Myocyte (in vitro differentiated cells): ENCODE results near the gene IGF1R. TPM values are rescaled to one million over a fixed set of nuclear protein-coding genes. Genes with fewer than 3 reads are reported as not detected.

Source experiments
- DNase-seq: peaks from one replicate; pipeline ENCODE4 v3.0.0-alpha.2; 2012; ENCODE audit warnings: low read depth
- total RNA-seq: library from RNA; depleted of rRNA; stranded (reverse); fragments of >200 nt; gene quantifications from 2 replicates; pipeline ENCODE4 v1.2.3, GENCODE V29; 2014

Gene IGF1R
- total RNA-seq, 1 donor from 2014 or later: 21.2 TPM

DNA sequence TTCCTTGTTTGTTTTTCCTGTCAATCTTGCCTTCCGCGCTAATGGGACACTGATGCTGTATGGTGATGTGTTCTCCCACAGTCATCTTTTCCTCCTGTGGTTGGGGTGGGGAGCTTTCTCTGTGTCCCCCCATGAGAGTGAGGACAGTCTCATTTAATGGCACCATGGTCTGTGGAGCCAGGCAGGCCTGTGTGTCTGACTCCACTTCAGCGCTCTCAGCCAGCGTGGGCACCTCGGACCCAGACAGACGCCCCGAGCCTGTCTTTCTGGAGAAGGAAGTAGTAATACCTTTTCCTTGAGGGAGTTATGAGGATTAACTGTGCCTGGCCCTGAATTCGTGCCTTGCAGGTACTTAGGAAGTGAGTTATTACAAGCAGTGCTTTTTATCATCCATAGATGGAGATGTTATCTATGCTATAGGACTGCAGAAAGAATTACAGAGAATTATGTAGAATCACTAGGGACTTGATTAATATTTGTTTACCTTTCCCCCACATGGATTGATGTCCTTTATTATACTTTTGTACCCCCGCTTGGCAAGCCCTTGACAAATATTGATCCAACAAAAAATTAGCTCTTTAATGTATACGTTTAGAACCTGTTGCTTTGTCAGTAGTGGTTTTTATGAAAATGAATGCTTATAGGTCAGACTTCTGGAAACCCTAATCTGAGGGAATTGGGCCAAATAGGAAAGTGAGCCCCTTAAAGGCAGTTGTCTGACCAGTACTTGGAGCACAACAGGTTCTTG is 206.9 kb downstream of the IGF1R start:
- DNase-seq: no peak

DNA sequence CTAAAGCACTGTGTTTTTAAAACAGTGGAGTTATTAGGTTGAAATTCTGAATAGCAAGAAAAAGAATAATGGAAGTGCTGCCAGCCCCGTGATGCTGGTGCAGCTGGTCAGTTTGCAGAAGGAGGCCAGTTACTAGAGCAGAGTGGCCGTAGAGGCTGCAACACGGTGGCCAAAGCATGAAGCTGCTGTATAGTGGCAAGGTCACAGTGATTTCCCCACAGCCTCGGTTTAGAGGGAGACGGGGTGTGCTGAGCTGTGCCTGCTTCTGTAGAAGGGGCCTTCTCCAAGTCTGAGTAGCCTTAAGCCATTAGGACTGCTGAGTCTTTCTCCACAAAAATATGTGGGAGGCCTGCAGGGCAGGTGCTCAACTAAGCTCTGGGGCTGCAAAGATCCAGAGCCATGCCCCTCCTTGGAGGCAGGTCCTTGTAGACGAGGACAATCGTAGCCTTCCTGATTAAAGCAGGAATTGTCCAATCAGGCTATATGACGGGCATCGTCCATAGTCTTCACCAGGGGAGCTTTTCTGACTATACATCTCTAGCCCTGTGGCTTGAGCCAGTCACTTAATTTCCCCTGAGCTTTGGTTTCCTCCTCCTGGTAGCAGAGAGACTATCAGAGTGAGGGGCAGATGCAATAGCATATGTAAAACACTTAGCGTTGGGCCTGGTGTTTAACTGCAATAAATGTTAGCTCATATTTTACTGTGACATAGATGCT is 207.6 kb downstream of the IGF1R start:
- peak; percentile 26 for DNase-seq

DNA sequence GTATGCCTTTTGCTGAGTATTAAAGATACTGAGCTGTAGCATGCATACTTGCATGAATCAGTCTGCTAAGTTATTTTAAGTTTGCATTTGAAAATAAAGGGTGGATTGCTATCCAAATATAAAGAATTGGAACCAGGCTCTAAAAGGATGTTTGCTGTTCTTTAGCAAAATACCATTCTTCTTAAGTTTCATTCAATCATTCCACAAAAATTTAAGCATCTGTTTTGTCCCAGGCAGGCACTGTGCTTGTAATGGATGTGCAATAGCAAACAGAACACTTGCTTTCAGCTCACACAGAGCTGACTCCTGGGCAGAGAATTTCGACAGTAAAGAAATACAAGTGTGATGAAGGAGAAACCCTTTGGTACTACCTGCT is 208.2 kb downstream of the IGF1R start:
- peak; percentile 65 for DNase-seq

DNA sequence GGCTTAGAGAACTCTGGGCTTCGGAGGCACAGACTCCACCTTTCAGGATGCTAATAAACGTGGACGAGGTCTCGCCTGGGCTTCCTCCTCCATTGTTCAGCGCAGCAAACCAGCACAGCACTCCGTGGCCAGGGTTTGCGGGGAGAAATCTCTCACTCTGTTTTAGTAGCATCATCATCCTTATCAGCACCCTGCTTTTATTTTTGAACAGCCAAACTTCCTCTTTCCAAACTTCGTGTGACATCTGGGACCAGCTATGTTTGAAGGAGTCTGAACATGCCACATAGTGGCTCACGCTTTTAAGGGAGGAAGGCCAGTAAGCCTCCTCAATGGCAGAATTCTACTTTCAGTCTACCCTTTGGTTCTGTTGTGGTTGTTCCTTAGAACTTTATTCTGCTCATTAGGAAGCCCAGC is 210.3 kb downstream of the IGF1R start:
- no peak for DNase-seq

DNA sequence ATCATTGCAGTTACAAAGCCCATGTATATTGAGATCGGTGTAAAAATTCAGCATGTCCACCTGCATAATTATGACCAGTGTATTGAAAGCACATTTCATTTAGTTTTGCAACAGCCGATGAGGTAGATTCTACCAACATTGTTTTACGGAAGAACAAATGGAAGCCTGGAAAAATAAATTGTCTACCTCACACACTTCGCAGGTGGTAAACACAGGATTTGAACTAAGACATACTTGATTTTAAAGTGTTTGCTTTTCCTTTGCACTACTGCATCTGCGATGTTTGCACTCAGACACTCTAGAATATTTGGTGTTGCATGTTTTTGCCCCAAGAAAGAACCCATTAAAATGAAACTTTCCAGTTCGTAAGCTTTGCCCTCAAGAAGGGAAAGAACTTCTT is 210.8 kb downstream of the IGF1R start:
- no peak for DNase-seq

DNA sequence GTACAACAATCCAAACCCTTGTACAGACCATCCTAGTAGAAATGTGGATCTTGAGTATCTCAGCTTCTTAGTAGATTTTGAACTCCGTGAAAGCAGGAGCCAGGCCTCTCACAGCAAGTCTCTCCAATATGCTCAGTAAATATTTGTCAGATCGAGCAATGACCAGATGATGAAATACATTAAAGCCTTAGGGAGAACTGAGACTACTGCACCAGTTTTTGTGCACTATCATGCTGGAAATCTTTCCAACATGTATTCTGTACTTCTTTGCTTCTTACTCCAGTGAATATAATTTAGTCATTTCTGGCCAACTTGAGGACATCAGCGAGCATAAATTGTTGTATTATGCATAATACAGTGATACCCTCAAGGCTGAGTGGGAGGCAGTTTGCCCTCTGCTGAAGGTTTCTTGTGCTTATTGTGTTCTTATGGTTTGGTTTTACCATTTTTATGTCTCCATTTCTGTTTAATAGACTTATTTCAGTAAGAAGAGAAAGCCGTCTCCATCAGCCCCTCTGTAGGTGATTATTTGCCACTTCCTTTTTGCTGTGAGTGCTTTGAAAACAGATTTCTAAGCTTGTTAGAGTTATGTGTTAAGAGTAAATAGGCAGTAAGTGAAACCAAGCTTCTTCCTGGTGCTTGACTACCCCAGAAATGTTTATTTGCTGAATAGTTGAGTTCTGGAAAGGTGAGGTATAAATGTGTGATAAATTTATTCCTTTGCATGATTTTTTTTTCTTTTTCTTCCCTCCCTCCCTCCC is 212.1 kb downstream of the IGF1R start:
- no peak for DNase-seq

DNA sequence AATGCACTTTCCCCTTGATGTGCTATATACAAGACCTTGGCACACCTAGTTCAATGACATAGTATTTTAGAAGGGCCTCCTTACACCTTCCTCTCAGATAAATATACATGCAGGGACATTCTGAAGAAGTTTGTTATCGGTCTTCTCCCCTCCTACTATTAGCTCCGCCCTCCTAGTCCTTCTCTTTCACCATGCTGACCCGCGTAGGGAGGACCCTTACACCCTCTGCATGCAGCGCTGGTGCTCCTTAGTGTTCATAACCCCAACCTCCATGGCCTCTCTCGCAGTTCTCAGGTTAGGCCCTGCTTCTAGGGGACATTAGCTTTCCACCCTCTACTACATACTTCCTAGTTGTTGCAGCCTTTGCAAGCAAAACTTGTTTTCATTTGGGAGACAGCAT is 212.8 kb downstream of the IGF1R start:
- no peak for DNase-seq

DNA sequence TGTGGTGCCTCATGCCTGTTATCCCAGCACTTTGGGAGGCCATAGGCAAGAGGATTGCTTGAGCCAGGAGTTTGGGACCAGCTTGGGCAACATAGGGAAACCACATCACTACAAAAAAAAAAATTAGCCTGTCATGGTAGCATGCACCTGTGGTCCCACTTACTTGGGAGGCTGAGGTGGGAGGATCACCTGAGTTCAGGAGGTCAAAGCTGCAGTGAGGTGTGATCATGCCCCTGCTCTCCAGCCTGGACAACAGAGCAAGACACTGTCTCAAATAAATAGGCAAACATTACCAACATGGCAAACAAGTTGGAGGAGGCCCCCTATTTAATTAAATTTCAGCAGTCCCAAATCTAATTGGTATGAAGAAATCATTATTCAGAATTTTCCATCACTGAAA is 215.6 kb downstream of the IGF1R start:
- DNase-seq: no peak

DNA sequence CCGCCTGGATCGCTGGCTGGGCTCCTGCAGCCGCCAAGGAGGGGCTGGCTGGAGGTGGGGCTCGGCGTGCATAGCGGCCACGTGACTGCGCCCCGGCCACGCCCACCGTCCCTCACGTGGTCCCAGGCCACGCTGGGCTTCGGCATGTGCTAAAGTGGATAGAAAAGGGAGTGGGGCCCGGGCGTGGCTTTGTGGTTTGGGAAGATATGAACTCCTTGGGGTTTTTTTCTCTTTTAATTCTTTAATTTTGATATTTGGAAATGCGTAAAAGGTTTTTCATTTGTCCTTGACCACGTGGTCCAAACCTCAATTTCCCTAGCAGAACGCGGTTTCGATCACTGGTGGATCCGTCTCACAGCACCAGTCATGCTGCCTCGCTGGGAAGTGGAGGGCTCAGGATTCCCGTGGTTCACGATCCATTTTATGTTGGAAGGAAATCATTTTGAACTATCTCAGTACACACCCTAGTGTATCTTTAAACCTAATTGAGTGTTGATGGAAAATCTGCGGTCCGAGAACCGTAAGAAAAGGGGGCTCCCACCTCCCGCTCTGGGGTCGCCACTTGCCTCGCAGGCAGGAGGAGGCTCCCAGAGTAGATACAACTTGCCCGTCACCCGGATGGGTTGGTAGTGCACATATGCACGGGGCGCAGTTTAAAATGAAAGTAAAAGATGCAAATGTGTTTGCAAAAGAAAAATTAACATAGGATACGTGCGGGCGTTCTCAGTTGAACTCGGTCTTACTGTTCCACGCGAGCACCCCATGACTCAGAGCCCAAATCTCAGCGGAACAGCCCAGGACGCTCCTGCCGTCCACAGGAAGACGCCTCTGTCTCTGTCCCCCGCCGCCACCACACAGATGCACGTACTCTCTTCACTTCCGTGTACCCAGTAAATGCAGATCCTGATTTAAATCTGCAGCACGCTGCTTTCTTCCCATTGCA is 217.3 kb downstream of the IGF1R start:
- DNase-seq: no peak

DNA sequence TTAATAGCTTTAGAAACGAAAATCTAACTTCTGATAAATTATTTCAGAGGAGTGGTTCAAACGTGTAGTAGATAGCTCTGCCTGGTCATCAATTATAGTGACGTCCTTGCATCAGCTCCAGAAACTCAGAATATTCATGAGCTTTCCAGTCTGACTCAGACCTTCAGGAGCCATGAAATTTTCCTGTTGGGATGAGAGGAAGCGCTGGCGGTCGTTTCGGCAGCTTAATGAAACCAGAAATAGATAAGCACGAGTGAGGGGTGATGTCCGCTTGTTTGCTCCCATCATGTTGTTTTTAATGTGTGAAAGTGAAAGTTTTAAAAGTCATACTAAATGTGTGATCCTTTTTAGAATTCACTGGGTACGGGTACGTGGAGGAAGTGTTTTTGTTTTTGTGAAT is 218.2 kb downstream of the IGF1R start:
- DNase-seq: no peak

DNA sequence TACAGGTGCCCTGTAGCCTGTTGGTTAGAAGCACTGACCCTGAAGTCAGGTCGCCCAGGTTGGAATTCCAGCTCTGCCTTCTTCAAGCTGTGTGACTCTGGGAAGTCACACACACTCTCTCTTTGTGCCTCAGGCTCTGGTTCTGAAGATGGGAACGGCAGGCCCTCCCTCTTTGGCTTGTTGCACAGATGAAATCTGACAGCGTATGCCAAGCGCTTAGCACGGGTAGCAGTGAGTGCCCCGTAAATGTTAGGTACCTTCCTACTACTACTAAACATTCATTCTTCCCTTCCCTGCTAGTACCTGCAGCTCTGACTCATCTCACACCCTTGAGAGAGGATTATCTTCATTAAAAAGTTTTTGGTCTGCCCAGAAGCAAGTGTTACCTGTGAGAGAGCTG is 220.2 kb downstream of the IGF1R start:
- no peak for DNase-seq

DNA sequence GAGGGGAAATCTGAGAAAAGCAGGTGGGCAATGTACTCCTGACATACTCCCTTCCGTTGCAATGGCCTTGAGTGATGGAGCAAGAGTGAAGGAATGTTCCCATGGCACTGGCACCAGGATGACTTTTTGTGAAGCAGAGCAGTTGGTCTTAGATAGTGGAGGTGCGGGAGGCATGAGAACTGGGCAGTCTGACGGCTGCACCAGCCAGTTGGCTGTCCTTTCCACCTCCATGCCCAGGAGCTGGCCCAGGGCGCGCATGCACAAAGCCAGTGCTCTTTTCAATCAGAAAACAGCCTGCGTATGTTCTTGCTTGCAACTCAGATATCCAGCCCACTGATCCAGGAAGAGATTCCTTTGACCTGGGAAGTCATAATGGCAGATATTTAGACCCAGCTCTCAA is 222.4 kb downstream of the IGF1R start:
- no peak for DNase-seq

DNA sequence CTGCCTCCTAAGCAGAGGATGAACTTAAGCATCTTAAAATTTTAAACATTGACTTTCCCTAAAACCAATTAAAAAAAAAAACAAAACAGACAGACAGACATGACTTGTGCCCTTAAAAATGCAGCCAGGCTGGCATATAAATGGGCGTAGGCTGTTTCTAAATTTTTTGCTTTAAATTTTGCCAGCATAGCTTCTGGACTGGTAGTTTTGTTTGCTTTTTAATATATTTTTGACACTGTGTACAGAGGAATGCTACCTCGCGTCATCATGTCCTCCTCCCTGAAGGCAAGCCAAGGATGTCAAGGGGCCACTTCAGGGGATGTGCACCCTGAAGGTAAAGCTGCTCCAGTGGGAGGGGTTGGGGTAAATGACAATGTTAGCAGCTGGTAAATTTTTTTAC is 224.4 kb downstream of the IGF1R start:
- no peak for DNase-seq

DNA sequence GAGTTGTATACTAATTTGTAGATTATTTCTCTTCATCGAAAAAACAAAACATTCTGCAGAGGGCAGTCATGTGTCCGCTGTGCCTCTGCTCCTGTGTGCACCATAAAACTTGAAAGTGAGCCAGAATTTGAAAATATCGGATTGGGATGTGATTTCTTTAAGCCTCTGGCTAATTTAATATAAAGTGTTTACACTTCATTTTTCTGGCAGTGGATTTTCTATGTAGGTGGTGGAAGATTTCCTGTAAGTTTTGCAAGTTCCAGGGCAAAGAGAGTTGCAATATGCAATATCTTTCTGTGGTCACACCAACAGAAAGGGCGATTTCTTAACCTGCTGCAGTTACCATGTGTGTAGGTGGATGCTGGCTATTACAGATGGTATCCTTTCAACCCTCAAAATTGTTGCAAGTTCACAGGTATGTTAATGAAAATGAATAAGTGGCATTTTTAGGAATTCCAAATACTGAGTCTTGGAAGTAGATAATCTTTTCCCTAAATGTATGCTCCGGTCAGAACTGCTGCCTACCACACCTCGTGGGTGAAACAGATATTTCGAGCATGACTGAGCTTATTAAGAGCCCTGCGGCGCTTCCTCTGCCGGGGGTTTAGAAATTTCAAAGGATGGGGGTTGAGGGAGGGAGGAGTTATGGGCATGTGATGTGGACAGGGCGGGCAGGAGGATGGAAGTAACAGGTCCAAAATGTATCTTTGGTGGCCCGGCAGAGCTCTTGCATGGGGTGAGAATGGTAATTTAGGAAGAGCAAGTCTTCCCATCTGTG is 225.3 kb downstream of the IGF1R start:
- peak; percentile 63 for DNase-seq

DNA sequence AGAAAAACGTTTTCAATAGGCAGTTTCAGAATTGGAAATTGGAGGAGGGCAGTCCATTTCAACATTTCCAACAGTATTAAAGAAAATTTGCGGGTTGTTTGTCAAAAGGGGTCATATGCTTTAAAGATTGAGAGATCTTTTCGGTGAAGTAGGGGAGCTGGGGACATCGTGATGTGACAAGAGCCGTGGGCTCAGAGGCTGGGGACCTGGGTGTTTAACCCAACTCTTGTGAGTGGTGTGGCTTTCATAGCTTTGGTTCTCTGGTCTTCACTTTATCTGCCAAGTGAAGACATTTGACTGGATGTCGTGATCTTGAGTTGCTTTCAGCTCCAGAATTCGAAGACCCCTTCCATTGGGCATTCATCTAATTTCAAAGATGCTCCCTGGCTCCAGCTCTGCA is 226.0 kb downstream of the IGF1R start:
- no peak for DNase-seq

DNA sequence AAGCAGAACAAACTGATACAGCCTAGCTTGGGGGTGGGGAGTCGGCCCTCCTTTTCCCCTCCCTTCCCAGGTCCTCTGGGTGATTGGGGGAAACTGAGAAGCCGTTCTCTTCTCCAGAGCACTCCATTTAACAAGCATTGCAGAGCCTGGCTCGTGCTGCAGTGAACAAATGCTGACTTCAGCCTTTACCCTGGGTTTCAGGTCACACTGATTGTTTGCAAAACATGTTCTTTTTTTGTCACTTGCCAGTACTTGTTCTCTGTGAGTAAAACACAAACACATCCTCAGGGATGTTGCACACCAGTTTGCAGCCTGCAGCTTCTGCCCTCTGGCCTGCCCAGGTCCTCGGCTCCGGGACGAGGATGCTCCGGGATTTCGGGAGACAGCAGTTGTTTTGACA is 226.4 kb downstream of the IGF1R start:
- no peak for DNase-seq

DNA sequence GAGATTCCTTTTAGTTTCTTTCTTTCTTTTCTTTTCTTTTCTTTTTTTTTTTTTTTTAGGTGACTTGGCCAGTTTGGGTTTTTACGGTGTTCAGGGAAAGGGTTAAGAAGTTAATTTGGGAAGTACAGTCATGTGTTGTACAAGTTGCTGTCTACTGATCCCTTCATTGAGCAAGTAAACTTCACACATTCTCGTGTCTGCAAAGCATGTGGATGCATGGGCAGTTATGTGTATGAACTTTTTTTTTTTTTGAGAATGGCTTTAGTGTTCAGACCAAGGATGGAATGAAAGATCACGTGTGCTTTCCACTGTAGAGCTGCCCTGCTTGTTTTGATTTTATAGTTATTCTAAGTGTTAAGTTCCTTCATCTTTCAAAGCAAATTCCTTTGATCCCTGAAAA is 227.0 kb downstream of the IGF1R start:
- no peak for DNase-seq

DNA sequence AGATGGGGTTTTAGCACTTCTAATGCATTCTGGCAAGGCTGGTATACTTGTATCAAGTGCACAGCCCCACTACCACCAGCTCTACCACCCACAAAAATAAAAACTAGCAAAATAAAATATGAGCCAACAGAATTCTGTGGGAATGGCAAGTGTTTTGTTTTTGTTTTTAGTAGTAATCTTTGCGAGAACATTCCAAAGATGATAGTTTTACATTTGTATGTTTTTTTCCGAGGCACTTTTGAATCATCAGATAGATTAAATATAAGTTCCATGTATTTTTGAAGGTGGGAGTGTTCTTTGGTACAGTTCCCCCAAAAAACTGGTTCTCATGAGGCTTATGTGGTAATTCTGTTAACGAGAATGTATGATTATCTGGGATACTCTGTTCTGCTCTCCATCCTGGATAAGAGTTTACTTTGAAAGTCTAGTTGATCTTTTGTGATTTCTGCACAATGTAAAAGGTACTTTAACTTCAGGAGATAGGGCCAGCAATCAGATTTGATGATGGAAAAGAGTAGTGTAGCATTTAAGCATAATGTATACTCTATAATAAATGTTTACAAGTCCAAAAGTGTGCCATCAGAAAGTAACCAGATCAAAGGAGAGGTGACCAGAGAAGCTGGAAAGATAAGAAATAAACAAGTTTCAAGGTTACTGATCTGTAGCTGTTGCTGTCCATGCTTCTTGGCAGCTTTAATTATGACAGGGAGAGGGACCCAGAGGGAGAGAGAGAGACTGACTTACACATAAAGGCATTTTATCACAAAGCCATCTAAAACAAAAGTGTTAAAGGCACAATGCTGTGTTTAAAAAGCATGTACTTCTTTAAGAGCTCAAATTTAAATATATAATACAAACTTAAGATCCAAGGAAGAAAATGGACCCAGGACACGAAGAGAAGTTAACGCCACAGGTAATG is 228.4 kb downstream of the IGF1R start:
- no peak for DNase-seq

DNA sequence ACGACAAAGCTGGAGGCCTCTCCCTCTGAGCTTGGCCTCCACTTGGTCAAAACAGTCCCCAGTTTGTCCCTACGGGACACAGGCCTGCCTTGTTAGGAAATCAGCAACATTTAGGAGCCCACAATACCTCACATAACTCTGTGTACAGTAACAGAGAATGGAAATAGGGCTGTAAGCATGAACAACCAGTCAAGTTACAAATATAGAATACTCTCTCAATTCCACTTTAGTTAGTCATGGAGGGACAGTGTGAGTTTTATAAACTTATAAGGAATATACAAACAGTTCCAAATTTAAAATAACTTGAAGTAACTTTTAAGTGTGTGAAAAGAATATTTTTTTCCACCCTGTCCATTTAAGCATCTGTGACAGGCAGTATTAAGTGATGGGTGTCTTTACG is 229.8 kb downstream of the IGF1R start:
- peak; percentile 70 for DNase-seq
